ENCODE data around the gene EFNA3. TPM values are rescaled to one million over a fixed set of nuclear protein-coding genes. Genes with fewer than 3 reads are reported as not detected.

The EFNA3 gene
- total and polyA plus RNA-seq, 9 of the 15 experiments (the other 6 are each of a cell fraction or from before 2014, with no cell fraction given) = 0.59 to 7.9 (median 4.7) TPM

DNA sequence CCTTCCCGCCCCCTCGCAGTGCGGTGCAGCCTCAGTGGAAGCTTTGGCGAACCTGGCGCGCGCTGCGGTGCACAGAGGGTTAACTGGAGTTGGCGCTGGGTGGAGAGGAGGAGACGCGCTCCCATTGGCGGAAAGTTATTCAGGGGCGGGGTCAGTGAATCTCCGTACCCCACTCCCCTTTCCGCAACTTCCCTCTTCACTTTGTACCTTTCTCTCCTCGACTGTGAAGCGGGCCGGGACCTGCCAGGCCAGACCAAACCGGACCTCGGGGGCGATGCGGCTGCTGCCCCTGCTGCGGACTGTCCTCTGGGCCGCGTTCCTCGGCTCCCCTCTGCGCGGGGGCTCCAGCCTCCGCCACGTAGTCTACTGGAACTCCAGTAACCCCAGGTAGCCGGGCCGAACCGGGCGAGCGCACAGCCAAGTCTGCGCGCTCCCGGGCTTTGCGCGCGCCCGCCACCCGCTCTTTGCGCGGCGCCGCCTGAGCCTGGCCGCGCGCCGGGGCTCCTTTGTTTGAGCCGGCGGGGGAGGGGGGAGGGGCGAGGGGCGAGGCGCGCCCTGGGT, 15.0 kb upstream of the EFNA3 start, which contains the start of gene EFNA4 (continued):
- TF ChIP-seq, protein P1, sequence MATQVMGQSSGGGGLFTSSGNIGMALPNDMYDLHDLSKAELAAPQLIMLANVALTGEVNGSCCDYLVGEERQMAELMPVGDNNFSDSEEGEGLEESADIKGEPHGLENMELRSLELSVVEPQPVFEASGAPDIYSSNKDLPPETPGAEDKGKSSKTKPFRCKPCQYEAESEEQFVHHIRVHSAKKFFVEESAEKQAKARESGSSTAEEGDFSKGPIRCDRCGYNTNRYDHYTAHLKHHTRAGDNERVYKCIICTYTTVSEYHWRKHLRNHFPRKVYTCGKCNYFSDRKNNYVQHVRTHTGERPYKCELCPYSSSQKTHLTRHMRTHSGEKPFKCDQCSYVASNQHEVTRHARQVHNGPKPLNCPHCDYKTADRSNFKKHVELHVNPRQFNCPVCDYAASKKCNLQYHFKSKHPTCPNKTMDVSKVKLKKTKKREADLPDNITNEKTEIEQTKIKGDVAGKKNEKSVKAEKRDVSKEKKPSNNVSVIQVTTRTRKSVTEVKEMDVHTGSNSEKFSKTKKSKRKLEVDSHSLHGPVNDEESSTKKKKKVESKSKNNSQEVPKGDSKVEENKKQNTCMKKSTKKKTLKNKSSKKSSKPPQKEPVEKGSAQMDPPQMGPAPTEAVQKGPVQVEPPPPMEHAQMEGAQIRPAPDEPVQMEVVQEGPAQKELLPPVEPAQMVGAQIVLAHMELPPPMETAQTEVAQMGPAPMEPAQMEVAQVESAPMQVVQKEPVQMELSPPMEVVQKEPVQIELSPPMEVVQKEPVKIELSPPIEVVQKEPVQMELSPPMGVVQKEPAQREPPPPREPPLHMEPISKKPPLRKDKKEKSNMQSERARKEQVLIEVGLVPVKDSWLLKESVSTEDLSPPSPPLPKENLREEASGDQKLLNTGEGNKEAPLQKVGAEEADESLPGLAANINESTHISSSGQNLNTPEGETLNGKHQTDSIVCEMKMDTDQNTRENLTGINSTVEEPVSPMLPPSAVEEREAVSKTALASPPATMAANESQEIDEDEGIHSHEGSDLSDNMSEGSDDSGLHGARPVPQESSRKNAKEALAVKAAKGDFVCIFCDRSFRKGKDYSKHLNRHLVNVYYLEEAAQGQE (IDR thresholded peaks at IDR 0.05; ENCODE audit: borderline replicate concordance) = peak; percentile 74
- TF ChIP-seq, protein P1 (CRISPR knock-in tag; IDR thresholded peaks at IDR 0.05; ENCODE audit: low read depth) = no peak; the same call in 1 of the 2 replicates
- TF ChIP-seq NELFE (IDR thresholded peaks at IDR 0.05; ENCODE audit: insufficient read depth, insufficient read length) (no peak), CHD2 (IDR thresholded peaks at IDR 0.05; ENCODE audit: low read depth, low read length) (no peak), RBBP5 (IDR thresholded peaks at IDR 0.05; ENCODE audit: borderline replicate concordance, insufficient read depth, low read length, poor library complexity, severe bottlenecking) (peak; percentile 73), MEF2A (IDR thresholded peaks at IDR 0.05; ENCODE audit: control insufficient read depth, low read depth, low read length) (no peak), TSC22D4 (tag; IDR thresholded peaks at IDR 0.05) (no peak), ZNF830 (CRISPR knock-in tag; IDR thresholded peaks at IDR 0.05) (no peak), KDM2B (CRISPR knock-in tag; IDR thresholded peaks at IDR 0.05) (no peak), FIP1L1 (IDR thresholded peaks at IDR 0.05; ENCODE audit: low read depth, low read length, poor library complexity, severe bottlenecking) (no peak), NR2C1 (IDR thresholded peaks at IDR 0.05) (no peak), NR2C1 (tag; IDR thresholded peaks at IDR 0.05) (no peak), KAT2B (IDR thresholded peaks at IDR 0.05; ENCODE audit: low read depth, low read length) (no peak), MAFK (IDR thresholded peaks at IDR 0.05; ENCODE audit: low read length) (no peak), ZNF507 (tag; conservative IDR thresholded peaks at IDR 0.05) (no peak)
- TF ChIP-seq, protein P2, sequence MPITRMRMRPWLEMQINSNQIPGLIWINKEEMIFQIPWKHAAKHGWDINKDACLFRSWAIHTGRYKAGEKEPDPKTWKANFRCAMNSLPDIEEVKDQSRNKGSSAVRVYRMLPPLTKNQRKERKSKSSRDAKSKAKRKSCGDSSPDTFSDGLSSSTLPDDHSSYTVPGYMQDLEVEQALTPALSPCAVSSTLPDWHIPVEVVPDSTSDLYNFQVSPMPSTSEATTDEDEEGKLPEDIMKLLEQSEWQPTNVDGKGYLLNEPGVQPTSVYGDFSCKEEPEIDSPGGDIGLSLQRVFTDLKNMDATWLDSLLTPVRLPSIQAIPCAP (CRISPR knock-in tag; IDR thresholded peaks at IDR 0.05; ENCODE audit: borderline replicate concordance) = no peak
- TF ChIP-seq, protein P3, sequence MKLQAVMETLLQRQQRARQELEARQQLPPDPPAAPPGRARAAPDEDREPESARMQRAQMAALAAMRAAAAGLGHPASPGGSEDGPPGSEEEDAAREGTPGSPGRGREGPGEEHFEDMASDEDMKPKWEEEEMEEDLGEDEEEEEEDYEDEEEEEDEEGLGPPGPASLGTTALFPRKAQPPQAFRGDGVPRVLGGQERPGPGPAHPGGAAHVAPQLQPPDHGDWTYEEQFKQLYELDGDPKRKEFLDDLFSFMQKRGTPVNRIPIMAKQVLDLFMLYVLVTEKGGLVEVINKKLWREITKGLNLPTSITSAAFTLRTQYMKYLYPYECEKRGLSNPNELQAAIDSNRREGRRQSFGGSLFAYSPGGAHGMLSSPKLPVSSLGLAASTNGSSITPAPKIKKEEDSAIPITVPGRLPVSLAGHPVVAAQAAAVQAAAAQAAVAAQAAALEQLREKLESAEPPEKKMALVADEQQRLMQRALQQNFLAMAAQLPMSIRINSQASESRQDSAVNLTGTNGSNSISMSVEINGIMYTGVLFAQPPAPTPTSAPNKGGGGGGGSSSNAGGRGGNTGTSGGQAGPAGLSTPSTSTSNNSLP (IDR thresholded peaks at IDR 0.05; ENCODE audit: borderline replicate concordance, low read depth, low read length) = no peak
